Measurements from ENCODE around the gene ZNHIT3.
"Not testable (repeated sequence)": the region's sequence is repeated elsewhere in the genome, so short reads cannot be mapped to it uniquely, and the experiment has no call there.

The ZNHIT3 gene

DNA sequence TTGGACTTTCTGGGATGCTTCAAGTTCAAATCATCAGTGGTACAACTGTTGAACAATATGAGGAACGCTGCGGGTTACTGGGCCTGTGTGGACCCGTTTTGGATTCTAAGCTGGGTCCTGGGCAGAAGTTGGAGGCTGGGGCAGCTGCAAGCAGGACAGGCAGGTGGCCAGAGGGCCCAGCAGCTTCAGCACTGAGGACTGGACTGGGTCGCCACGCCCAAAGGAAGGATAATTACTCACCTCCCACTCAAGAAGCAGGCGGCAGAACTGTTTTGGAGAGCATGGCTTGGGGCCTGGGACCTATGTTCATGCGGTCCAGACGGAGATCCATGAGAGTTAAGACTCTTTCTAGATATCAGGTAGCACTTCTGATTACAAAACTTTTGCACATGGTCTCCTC is 1.5 kb upstream of the ZNHIT3 start:
- no peak for DNase-seq

DNA sequence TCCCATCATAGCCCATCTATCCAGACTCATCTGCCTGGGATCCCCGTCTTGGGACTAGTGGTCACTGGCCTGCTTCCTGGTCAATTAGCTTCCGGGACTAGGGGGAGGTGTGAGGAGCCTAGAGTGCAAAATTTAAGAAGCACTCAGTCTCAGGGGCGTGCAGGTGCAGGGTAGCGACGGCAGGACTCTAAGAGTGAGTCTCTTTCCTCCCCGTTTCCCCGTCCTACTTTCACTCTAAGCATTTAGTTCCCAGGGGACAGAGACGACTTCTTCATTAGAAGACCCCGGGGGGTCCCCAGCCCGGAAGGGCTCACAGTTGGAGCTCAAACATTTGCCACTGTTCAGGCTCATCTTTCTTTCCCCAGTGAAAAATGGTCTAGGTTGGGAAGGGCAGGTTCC is 677 bp upstream of the ZNHIT3 start:
- no peak for DNase-seq

DNA sequence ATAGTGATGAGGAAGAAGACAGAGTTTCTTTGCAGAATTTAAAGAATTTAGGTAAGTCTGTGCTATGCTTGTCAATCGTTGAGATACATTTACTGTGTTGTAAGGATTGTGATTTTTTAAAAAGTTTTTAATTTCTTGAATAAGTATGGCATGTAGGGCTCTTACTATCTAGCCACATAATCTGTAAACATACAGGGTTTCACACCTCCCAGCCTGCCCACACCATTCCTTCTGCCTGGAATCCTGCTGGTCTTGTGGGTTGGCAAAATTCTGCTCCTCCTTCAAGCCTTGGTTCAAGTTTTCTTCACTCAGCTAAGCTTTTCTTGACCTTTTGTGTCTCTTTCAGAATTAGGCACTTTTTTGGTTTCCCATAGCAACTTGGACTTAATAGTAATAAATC is 7.5 kb downstream of the ZNHIT3 start:
- DNase-seq: no peak

DNA sequence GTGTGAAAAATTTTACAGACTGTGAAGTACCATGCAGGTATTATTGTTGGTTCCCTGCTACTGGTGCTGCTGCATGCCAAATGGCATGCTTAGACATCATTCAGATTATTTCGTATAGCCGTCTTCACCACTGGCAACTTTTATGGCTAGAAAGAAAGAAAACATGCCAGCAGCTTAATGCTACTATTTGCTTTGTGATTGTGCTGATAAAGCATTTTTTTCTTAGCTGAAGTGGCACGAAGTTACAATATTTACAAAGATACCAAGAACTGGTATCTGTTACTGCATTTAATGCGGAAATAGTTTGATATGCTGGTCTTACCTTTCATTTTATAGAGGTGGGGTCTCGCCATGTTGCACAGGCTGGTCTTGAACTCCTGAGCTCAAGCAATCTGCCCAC is 8.2 kb downstream of the ZNHIT3 start:
- DNase-seq: no peak

DNA sequence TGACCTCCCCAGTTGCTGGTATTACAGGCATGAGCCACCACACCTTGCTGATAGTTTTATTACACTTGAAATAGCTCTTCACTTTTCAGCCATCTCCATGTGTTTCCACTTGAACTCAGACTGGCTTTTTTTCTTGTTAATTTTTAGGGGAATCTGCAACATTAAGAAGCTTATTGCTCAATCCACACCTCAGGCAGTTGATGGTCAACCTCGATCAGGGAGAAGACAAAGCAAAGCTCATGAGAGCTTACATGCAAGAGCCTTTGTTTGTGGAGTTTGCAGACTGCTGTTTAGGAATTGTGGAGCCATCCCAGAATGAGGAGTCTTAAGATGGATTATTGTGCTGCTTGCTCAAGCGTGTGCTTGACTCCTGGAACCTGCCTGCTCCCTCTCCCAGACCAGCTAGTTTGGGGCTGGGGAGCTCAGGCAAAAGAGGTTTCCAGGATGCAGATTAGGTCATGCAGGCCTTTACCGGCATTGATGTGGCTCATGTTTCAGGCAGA is 8.6 kb downstream of the ZNHIT3 start:
- DNase-seq: no peak

DNA sequence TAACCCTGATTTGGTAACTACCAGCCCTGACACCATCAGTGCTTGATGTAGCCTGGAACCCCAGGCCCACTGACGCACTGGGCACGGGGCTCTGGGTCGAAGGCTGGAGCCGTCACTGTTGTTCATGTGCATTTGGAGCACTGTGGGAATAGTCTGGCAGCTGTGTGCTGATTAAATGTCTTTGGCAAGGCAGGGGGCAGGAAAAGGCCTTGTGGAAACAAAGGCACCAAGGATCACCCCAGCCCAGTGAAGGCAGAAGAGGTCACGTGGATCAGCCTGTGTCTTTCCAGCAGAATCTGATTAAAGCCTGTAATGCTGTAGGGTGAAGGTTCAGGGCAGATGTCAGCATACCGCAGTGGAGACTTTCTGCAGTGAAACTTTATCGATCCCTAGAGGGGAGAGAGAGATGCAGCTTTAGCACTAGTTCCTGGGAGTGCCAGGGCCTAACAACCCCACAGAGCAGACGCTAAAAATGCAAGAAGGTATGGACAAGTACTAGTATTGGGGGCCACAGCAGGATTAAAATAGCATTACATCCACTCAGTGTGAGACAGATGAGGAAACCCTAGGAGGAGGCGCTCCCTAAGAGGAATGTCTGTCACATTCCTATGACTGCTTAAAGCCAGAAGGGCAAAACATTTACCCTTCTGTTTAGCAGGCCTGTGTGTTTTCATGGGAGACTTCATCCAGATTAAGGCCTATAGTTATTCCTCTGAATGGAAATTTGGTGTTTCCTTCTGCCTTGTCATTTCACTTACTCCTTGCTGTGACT is 9.7 kb downstream of the ZNHIT3 start:
- no peak for DNase-seq

DNA sequence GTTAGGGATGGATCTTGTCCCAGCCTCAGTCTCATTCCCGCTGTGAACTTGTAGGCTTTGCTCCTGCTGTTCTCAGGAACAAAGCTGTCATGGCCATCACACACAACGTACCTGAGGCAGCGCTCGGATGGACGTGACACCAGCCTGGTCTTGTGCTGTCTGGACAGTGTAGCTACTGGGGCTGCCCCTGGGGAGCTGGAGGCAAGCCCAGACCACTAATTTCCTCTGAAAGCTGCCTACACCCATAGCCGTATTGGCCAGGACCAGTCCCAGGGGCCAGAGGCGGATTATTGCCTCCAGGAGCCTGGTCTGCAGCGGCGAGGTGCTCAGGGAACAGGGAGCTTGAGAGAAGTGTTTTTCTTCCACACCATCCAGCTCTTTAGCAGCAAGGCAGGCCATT is 11.7 kb downstream of the ZNHIT3 start:
- DNase-seq: no peak

DNA sequence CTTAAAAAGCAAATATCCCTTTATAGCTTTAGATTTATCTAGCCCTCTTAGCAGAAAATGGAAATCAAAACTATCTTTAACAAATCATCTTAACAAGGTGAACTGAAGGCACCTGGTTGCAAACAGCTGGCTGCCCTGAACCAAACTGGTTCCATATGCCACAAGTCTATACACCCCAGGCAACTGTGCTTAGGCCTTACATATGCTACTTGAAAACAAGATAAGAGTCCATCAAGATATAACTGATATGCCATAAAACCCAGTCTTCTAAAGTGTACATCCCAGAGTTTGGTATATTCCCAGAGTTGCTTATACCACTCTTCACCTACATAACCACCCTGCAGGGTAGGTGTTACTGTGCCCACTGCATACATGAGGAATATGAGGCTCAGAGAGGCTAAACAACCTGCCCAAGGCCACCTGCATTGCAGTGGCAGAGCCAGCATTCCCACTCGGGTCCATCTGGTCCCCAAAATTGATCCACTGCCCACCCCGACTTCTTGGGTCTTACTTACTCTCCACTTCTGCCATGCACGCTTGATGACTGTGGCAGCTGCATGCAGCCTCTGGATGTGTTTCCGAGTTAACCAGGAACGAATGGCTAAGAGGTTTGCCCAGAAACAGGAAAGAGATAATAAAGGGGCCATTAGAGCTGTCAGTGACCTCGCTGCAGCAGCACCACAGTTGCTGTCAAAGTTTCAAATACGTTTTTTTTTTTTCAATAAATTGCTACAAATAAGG is 12.2 kb downstream of the ZNHIT3 start:
- no peak for DNase-seq

DNA sequence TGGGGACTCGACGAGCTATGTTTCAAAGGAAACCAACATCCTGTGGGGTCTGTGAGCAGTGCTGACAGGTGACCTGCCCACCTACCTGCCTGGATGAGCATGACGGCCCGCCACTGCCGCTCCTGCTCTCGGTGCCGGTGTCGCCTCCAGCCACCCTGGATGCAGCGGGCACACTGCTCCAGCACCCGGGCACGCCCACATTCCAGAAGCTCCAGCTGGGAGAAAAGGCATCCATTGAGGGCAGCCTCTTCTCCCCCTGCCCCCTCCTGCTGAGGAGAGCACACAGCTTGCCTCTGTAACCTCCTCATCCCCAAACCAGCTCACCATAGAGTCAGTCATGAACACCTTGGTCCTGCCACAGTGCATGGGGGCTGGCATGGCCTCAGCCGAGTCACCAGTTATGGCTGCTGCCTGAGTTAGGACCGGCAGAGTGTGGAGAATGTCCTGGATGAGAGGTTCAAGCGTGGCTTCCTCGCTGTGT is 14.3 kb downstream of the ZNHIT3 start:
- no peak for DNase-seq

DNA sequence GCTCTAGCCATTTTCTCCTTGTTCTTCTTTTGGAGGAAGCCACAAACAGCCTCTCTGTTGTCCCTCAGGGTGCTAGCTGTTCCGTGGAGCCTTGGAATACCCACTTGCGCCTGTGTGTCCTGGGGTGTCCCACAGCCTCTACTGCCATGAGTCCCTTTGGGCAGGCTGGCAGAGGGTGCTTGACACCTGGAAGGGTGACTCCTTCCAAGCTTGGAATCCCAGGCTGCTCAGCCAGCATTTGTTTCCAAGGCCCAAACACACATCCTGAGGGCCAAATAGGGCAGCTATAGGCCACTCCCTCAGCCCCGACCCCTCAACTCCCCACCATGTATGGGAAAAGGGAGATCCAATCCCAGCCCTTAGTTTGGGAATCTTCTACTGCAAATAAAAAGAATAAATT is 14.9 kb downstream of the ZNHIT3 start:
- DNase-seq: no peak

DNA sequence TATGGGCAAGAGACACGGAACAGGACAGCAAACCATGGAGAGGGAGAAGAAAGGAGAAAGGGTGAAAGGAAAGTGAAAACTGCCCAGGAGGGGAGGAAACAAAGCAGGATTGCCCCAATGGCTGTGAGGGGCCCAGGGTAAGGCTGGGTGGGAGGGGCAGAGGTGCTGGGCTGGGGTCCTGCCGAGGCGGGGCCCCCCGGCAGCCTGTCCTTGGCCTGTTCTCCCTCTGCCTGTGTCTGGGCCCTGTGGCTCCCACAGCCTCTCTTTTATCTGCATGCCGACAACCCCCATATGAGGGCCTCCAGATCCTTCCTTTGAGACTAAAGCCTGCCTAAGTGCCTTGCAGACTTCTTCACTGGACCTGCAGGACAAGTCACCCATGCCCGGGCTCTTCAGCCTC is 15.5 kb downstream of the ZNHIT3 start:
- DNase-seq: no peak

DNA sequence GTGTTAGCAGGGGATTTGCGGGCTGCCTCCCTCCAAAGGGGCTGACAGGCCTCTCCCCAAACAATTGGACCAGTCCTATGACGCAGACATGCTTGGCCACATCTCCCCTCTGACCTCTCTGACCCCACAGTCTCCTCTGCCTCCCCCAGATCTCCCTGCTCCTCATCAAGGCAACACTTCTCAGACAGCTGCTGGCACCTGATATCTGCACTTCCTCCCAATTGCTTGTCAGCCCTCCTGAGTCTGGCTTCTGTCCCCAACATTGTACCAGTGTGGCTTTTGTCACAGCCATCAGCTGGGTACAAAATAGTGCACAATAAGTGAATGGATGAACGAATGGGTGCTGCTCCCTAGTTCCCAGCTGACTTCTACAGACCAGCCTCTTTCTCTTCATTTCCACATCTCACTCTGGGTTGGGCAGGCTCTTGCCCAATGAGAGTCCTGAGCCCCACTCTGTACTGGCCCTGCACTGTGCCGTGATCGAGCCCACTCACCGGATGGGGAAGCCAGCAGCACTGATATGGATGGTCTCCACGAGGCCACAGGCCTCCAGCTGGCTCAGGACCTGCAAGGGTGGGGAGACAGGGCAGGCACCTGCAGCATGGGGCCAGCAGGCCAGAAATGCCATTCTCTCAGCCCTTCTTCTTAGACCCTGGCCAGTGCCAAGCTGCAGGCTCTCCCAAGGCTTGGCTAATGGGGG is 17.1 kb downstream of the ZNHIT3 start:
- DNase-seq: no peak

DNA sequence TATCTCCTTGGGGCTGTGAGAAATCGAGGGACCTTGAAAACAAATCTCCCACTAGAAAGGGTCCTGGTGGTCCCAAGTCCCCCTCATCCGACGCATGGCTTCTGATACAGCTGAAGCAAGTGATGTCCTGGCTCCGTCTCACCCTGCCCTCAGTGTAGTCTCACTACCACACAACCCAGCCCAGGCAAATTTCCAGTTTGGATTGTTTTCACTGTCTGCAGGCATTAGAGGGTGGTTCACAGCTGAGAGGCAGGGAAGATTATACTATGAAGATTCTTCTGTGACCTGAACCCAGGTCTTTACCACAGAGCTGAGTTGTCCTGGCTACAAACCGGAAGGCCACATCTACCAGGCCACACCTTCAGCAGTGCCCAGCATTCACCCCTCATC is 17.7 kb downstream of the ZNHIT3 start:
- no peak for DNase-seq

DNA sequence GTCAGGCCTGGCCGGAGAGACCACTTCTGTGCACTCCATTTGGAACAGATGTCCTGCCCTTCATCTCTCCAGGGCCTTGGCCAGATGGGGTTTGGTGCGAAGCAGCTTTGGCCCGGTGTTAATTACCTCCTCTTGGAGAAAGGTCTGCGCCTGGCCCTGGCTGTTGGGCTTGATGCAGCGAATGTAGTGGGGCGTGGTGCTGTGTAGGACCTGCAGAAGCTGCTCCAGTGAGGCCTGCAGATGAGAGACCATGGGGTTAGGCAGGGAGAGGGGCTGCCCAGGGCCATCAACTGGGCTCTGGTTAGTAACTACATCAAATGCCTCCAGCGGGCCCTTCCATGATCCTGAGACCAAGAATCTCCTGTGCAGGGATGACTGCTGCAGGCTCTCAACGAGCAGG is 18.7 kb downstream of the ZNHIT3 start:
- DNase-seq: no peak

DNA sequence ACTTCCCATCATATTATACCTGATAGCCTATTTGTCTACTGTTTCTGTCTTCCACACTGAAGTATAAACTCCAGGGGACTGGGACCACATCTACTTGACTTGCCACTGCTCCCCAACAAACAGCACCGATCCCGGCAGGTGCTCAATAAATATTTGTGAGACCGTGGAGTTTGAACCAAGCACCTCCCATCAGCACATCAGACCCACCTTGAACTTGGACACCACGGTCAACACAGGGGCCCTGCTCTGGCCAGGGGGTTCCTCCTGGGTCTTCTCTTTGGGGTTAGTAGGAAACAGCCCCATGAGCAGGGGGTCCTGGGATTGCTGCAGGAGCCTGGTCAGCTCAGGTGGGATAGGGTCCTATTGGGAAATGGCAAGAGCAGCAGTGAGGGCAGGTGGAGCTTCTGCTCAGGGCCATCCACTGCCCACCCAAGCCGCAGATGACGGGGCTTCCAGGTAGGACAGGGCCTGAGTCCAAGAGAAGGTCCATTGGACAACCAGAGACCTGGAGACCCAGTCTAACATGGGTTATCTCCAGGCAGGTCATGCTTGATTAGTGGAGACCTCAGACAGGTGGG is 19.9 kb downstream of the ZNHIT3 start:
- no peak for DNase-seq

DNA sequence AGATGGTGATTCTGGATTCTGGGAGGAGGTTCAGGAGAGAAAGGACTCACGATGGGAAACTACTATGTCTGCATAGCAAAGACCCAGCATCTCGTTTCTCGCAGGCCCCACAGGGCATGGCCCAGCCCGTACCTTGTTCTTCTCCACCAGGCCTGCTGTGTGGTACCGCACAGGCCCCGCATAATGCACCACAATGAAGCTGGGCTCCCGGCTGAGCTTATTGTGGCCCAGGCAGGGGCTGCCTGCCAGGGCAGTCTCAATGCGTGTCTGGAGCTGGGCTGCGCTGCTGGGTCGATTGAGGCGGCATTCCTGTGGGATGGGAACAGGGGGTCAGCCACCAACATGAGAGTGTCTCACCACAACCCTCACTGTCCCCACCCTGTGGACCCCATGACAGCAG is 20.4 kb downstream of the ZNHIT3 start:
- DNase-seq: no peak

DNA sequence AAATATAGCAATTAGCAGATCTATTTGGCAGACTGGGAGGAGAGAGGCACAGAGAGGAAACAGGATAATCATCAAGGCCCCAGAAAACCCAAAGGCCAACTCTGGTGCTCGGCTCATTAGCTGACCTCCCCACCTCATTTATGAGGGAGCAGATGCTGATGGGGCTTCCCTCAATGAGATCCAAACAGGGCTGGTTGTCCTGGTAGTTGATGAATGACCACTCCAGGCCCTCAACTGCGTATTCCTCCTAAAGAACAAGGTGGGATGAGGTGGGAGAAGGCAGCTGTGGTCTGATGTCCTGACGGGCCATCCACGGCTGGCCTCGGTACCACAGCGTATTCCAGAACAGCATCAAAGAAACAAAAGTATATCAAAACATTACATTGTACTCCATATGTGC is 20.8 kb downstream of the ZNHIT3 start:
- no peak for DNase-seq

DNA sequence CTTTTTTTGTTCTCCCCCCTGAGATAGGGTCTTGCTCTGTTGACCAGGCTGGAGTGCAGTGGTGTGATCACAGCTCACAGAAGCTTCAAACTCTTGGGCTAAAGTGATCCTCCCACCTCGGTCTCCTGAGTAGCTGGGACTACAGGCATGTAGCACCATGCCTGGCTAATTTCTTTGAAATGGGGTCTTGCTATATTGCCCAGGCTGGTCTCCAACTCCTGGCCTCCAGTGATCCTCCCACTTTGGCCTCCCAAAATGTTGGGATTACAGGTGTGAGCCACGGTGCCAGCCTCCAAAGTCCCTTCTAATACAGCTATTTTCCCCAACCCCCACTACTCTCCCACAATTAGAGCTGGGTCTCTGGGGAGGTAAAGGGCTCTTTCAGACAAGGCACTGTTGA is 22.0 kb downstream of the ZNHIT3 start:
- DNase-seq: not testable (repeated sequence)

DNA sequence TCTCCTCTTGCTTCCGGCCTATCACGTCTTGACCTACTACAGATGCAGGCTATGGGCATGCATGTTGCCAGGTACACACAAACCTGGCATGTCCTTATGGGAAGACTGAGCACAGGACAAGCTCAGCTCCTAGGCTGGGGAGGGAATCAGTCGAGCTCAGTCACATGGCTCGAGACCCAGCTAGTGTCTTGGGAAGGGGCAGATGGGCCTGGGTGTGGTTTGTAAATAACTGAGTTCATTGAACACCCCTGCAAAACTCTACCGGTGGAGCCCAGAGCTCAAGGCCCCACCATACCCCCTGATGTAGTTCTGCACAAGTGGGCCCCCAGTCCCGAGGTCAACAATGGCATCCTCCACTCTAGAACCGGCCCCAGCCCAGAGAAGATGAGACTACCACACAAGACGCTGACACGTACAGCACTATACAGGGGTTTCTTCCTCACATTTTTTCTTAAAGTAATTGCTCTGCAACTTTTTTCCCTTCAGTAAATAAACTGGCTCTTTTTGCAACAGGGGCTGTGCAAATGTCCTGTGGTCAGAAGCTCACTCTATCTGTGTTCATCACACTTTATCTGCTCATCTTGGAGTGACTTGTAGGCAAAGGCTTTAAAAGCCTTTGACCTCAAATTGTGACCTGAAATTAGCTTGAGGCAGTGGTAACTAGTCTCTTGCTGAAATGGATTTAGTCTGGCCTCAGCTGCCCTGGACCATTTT is 22.9 kb downstream of the ZNHIT3 start:
- no peak for DNase-seq

DNA sequence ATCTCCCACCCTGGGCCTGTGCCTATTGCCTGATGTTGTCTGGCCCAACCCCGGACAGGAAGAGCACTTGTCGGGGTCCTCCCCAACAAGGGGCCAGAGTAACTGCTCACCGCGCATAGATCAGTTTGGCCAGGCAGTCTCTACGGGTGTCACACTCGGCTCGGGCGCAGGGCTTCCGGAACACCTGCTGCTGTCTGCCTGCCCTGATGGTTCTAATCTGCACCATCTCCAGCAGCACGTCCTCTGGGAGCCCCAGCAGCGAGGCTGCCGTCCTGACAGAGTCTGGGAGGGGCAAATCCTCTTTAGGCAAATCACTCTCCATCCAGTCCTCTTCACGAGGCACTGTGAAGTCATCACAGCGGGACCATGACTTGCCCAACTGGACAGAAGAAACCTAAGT is 24.2 kb downstream of the ZNHIT3 start:
- DNase-seq: no peak

DNA sequence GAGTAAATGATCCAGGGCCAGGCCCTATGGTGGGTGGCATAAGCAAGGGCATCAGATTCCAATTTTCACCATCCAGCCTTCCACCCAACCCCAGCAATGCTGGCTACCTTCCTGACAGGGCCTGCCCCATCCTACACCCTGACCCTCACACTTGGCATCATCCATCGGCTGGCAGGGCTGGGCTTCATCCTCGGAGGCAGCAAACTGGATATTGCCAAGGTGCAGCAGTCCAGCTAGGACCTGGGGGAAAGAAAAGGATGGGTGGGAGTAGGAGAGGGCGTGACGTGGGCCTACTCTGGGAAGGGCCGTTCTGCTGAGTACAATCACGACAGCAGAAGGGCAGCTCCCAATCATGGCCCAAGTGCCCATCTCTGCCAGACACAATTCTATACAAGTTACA is 24.7 kb downstream of the ZNHIT3 start:
- no peak for DNase-seq

DNA sequence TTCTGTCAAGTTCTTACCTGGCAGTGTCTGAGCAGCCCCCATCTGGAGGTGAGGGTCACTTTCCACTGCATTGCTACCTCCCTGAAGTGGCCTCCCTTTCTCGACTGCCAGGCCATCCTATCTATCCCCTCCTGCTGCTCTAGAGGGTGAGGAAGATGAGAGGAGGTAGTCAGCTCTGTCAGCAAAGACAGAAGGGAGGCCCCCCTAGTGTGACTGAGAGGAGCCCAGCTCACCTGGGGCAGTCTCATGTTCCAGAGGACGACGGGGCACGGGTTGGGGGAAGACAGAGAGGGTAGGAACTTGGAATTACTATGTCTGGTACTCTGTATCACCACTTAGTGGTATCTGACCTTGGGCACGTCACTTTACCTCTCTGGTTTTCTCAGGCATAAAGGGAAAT is 26.2 kb downstream of the ZNHIT3 start:
- no peak for DNase-seq

DNA sequence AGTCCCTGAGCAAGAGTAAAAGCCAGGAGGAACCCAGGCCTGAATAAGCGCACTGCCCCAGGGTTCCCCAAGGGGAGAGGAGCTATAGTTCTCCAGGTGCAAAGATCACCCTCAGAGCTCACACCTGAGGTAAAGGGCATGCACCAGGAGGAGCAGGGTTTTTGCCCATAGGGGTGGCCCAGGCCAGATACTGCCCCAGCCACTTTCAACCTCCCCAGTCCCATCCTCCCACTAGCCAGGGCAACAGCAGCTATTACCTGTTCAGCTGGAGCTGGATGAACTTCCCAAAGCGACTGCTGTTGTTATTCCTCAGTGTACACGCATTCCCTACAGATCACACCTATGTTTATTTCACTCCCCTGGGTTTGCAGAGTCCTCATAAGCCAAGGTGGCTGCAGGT is 28.4 kb downstream of the ZNHIT3 start:
- no peak for DNase-seq
